Measurements from ENCODE around the gene CCDC88B. TPM values are rescaled to one million over a fixed set of nuclear protein-coding genes. Genes with fewer than 3 reads are reported as not detected.

Gene CCDC88B
- total and polyA plus RNA-seq, 7 donors = 1.4 to 3.6 (median 2.6) TPM

- WGBS, 3 donors = 87 to 95% (median 94%) methylated on average over 14 to 18 of the region's 18 CpGs
- H3K36me3 ChIP-seq (ENCODE audit: insufficient read depth in 1 of 2, low read depth in 1 of 2) = no peaks in the 10 kb centered on the region
- ATAC-seq (no peak), DNase-seq (no peak)
- H3K4me3 ChIP-seq = no peak overlapping the region
- H3K27ac ChIP-seq = no peak overlapping the region
- H3K27me3 ChIP-seq (ENCODE audit: insufficient read depth in 3 of 3, low read length in 2 of 3) = peaks cover 0 to 9% (median 3%) of the 10 kb centered on the region in 3 donors
- no peaks in the 10 kb centered on the region for H3K9me3 ChIP-seq
- no peak for TF ChIP-seq CTCF (IDR thresholded peaks at IDR 0.05)
- no peaks in the 10 kb centered on the region for H3K4me1 ChIP-seq
- intact Hi-C loops (cut with DNase I) = no loop called here
Measured at GRCh38 chr11:64351136-64351631, 11.2 kb downstream of the CCDC88B start.

- intact Hi-C loops (cut with DNase I) = no loop called here
- ATAC-seq (no peak), DNase-seq (peak in 1 of 2 donors; percentile 57)
- H3K36me3 ChIP-seq (ENCODE audit: insufficient read depth in 1 of 2, low read depth in 1 of 2) = no peaks in the 10 kb centered on the region
- no peaks in the 10 kb centered on the region for H3K9me3 ChIP-seq
- no peak overlapping the region for H3K27ac ChIP-seq
- H3K4me3 ChIP-seq = no peak overlapping the region
- TF ChIP-seq CTCF (IDR thresholded peaks at IDR 0.05) = no peak
- WGBS, 3 donors = 49 to 62% (median 62%) methylated on average over 28 to 33 of the region's 33 CpGs
- H3K4me1 ChIP-seq = no peaks in the 10 kb centered on the region
- peaks cover 0 to 9% (median 3%) of the 10 kb centered on the region in 3 donors for H3K27me3 ChIP-seq (ENCODE audit: insufficient read depth in 3 of 3, low read length in 2 of 3)
Measured at GRCh38 chr11:64352099-64352994, 12.3 kb downstream of the CCDC88B start.

- no peak for DNase-seq
- Histone ChIP-seq H3K9me3 (no peaks in the 10 kb centered on the region), H3K4me1 (peaks cover under 1% of the 10 kb centered on the region), H3K36me3 (ENCODE audit: insufficient read depth in 1 of 2, low read depth in 1 of 2) (no peaks in the 10 kb centered on the region), H3K27me3 (ENCODE audit: insufficient read depth in 3 of 3, low read length in 2 of 3) (peaks cover 0 to 9% (median 3%) of the 10 kb centered on the region in 3 donors), H3K4me3 (no peak overlapping the region), H3K27ac (no peak overlapping the region)
- 23 to 43% (median 40%) methylated on average over 26 to 34 of the region's 34 CpGs for whole genome bisulfite sequencing, 3 donors
- ATAC-seq = no peak
- intact Hi-C loops (cut with DNase I) = no loop called here
- no peak for TF ChIP-seq CTCF (IDR thresholded peaks at IDR 0.05)
Measured at GRCh38 chr11:64352995-64353714, 13.2 kb downstream of the CCDC88B start.

GRCh38 chr11:64353715-64354506 is 13.9 kb downstream of the CCDC88B start:
- DNase-seq = peak in 1 of 2 donors; percentile 50
- intact Hi-C loops (cut with DNase I) = loop anchor here in 1 of 2 donors (2.0 kb wide), 1 partner anchor 35 kb away; the partner anchor contains the start of gene PRDX5

More at GRCh38 chr11:64353715-64354506, 13.9 kb downstream of the CCDC88B start:
- H3K4me3 ChIP-seq = no peak overlapping the region
- peaks cover 0 to 9% (median 3%) of the 10 kb centered on the region in 3 donors for H3K27me3 ChIP-seq (ENCODE audit: insufficient read depth in 3 of 3, low read length in 2 of 3)
- H3K27ac ChIP-seq = no peak overlapping the region
- no peak for TF ChIP-seq CTCF (IDR thresholded peaks at IDR 0.05)
- 73 to 84% (median 74%) methylated on average over 17 to 20 of the region's 20 CpGs for WGBS, 3 donors
- H3K4me1 ChIP-seq = peaks cover 6% of the 10 kb centered on the region
- no peaks in the 10 kb centered on the region for H3K9me3 ChIP-seq
- H3K36me3 ChIP-seq (ENCODE audit: insufficient read depth in 1 of 2, low read depth in 1 of 2) = no peaks in the 10 kb centered on the region
- ATAC-seq = no peak

Measured in psoas muscle (tissue), 8 donors.